Stimulated activated CD4-positive, alpha-beta T cell treated with anti-CD3 and anti-CD28 coated beads, Interleukin-15, amount 100 ng/mL, for 48 hours (primary cell): ENCODE results near the gene C6orf15.

Source experiments
- DNase-seq, 2 donors: peaks; one replicate each; pipeline ENCODE4 v3.0.0-alpha.2; 2020; ENCODE audit warnings: low read depth in 2 of 2

Gene C6orf15

GRCh38 chr6:31107052-31107451, 5.3 kb downstream of the C6orf15 start:
- DNase-seq: no peak

GRCh38 chr6:31103136-31103535, 9.2 kb downstream of the C6orf15 start:
- DNase-seq: no peak

GRCh38 chr6:31098449-31098938, 13.9 kb downstream of the C6orf15 start:
- no peak for DNase-seq

- no peak for DNase-seq
Measured at GRCh38 chr6:31096656-31097055, 15.7 kb downstream of the C6orf15 start.

- no peak for DNase-seq
Measured at GRCh38 chr6:31096215-31096614, 16.2 kb downstream of the C6orf15 start.

GRCh38 chr6:31094389-31094881, 17.9 kb downstream of the C6orf15 start:
- DNase-seq: peak in 1 of 2 donors; percentile 13

- no peak for DNase-seq
Measured at GRCh38 chr6:31092769-31093505, 19.4 kb downstream of the C6orf15 start.

GRCh38 chr6:31092238-31092637, 20.1 kb downstream of the C6orf15 start:
- DNase-seq: no peak

- no peak for DNase-seq
Measured at GRCh38 chr6:31091680-31092079, 20.7 kb downstream of the C6orf15 start.

- no peak for DNase-seq
Measured at GRCh38 chr6:31090973-31091364, 21.4 kb downstream of the C6orf15 start.

GRCh38 chr6:31090275-31090972, 22.0 kb downstream of the C6orf15 start:
- no peak for DNase-seq

- DNase-seq: peak; percentile 77 to 83
Measured at GRCh38 chr6:31087494-31088089, 24.8 kb downstream of the C6orf15 start.

GRCh38 chr6:31086788-31087440, 25.5 kb downstream of the C6orf15 start:
- DNase-seq: no peak

- peak; percentile 26 to 45 for DNase-seq
Measured at GRCh38 chr6:31083742-31084354, 28.5 kb downstream of the C6orf15 start.

- no peak for DNase-seq
Measured at GRCh38 chr6:31081872-31082271, 30.5 kb downstream of the C6orf15 start.

- DNase-seq: peak; percentile 41 to 65
Measured at GRCh38 chr6:31079656-31080261, 32.6 kb downstream of the C6orf15 start.

GRCh38 chr6:31076611-31077010, 35.8 kb downstream of the C6orf15 start:
- DNase-seq: no peak

GRCh38 chr6:31075528-31075927, 36.8 kb downstream of the C6orf15 start:
- DNase-seq: no peak

- DNase-seq: no peak
Measured at GRCh38 chr6:31074401-31074800, 38.0 kb downstream of the C6orf15 start.

- no peak for DNase-seq
Measured at GRCh38 chr6:31070711-31071197, 41.6 kb downstream of the C6orf15 start.
